ENCODE results near the gene CPNE5. TPM values are rescaled to one million over a fixed set of nuclear protein-coding genes. Genes with fewer than 3 reads are reported as not detected.

Gene CPNE5
- total RNA-seq, 2 experiments from 2014 or later = 0.69 to 1.2 TPM

DNA sequence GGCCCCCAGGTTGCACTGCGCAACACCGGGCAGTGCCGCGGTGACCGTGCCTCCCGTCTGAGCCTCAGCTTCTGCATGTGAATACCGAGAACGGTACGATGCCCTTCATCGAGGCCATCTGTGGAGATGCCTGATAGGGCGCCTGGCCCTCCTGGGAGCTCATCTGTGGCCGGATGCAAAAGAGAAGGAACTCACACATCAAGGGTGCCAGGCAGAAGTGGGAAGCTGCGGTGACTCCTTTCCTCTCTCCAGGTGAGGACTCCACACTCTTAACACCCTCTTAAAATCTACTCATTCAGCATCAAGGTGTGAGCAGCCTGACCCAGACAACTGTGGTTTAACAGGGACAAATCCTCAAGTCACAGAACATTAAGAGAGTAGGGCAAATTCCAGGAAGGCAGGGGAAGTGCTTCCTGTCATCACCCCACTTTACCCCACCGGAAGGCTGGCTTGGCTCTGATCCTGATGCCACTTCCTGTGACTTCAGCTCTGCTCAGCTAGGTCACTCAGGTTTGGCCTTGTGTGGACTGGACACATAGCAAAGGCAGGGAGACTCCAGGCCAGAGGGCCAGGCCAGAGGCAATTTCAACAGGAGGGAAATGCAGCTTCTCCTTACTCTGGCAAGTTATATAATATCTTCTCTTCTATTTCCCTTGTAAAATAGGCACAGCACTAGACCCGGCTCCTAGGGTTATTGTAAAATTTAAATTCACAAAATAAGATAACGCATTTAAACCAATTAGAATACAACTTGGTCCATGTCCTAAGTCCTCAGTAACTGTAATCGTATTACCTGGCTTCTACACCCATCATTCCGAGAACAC is 69.4 kb downstream of the CPNE5 start:
- DNase-seq (peak; percentile 66), ATAC-seq (peak; percentile 60)
- ChIA-PET POLR2A (interaction anchor here (1.0 to 1.8 kb wide), 5 partner anchors 9 to 216 kb away, joined by 3 to 6 read pairs (median 4); partner anchors contain the start of gene MTCH1), CTCF (interaction anchor here (0.6 to 18.9 kb wide), 12 partner anchors 13 to 440 kb away, joined by 3 to 477 read pairs (median 16); partner anchors contain the start of genes C6orf89 and PPIL1)
- Mint-ChIP-seq H3K27ac (peak overlapping the region; percentile 79), H3K27me3 (no peaks in the 10 kb centered on the region), H3K4me1 (ENCODE audit: low read depth) (peaks cover 35% of the 10 kb centered on the region), H3K4me3 (peak overlapping the region; percentile 39), H3K36me3 (ENCODE audit: low read depth) (no peaks in the 10 kb centered on the region), H3K9me3 (no peaks in the 10 kb centered on the region)
- TF ChIP-seq, protein P1, sequence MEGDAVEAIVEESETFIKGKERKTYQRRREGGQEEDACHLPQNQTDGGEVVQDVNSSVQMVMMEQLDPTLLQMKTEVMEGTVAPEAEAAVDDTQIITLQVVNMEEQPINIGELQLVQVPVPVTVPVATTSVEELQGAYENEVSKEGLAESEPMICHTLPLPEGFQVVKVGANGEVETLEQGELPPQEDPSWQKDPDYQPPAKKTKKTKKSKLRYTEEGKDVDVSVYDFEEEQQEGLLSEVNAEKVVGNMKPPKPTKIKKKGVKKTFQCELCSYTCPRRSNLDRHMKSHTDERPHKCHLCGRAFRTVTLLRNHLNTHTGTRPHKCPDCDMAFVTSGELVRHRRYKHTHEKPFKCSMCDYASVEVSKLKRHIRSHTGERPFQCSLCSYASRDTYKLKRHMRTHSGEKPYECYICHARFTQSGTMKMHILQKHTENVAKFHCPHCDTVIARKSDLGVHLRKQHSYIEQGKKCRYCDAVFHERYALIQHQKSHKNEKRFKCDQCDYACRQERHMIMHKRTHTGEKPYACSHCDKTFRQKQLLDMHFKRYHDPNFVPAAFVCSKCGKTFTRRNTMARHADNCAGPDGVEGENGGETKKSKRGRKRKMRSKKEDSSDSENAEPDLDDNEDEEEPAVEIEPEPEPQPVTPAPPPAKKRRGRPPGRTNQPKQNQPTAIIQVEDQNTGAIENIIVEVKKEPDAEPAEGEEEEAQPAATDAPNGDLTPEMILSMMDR (IDR thresholded peaks at IDR 0.05) = no peak
- intact Hi-C loops (cut with micrococcal nuclease) = loop anchor here (5.0 to 10.0 kb wide), 2 partner anchors 82 to 445 kb away; no protein-coding TSS in a partner anchor

DNA sequence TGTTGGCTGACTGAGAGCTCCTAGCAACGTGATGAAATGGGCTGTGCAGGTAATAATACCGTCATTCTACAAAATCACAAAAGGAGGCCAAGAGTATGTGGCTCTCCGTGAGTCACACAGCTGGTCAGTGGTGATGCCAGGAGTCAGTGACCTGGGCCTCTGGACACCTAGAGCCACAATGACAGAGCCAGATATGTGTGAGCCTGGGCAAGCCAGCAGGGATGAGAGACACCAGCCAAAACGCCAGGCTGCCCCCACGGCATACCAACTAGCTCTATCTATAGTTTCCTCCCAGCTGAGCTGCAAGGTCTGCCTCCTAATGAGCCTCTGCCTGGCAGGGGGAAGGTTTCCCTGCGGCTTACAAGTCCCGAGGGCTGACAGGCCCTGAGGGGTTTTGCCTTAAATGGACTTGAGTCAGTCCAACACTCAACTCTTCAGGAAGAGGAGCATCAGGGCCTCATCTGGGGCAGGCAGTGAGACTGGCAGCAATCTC is 70.0 kb downstream of the CPNE5 start:
- H3K4me3 Mint-ChIP-seq = peak overlapping the region; percentile 39
- no peaks in the 10 kb centered on the region for H3K27me3 Mint-ChIP-seq
- ATAC-seq (peak; percentile 6), DNase-seq (peak; percentile 15)
- no peaks in the 10 kb centered on the region for H3K9me3 Mint-ChIP-seq
- POLR2A ChIA-PET = interaction anchor here (0.9 to 1.8 kb wide), 4 partner anchors 10 to 217 kb away, joined by 3 to 6 read pairs (median 4); partner anchors contain the start of gene MTCH1
- TF ChIP-seq, protein P1 (IDR thresholded peaks at IDR 0.05) = no peak
- H3K36me3 Mint-ChIP-seq (ENCODE audit: low read depth) = no peaks in the 10 kb centered on the region
- peaks cover 35% of the 10 kb centered on the region for H3K4me1 Mint-ChIP-seq (ENCODE audit: low read depth)
- peak overlapping the region; percentile 79 for H3K27ac Mint-ChIP-seq
- CTCF ChIA-PET = interaction anchor here (0.7 to 18.9 kb wide), 10 partner anchors 12 to 441 kb away, joined by 3 to 477 read pairs (median 38); partner anchors contain the start of genes C6orf89 and PPIL1
- intact Hi-C loops (cut with micrococcal nuclease) = loop anchor here (5.0 to 10.0 kb wide), 2 partner anchors 83 to 446 kb away; no protein-coding TSS in a partner anchor

DNA sequence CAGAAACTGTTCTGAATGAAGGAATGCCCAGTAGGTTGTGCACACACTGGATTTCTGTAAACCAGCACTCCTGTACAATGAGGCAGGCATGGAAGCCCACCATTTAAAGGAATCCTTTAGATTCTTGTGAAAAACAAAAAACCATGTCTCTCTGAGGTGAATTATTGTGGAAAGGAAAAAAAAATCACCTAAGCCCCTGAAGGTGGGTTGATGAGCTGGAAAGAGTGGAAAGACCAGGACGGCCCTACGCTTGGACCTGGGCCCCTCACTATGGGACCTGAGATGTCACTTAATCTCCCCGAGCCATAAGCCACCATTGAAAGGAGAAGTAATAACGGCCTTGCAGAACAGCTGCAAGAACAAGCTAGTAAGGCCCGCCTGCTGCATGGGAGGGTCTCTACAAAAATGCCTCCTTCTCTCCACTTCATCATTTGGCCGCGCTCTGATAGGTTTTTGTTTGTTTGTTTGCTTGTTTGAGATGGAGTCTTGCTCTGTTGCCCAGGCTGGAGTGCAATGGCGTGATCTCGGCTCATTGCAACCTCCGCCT is 72.8 kb downstream of the CPNE5 start:
- ATAC-seq (no peak), DNase-seq (no peak)
- Mint-ChIP-seq H3K27ac (no peak overlapping the region), H3K36me3 (ENCODE audit: low read depth) (no peaks in the 10 kb centered on the region), H3K27me3 (no peaks in the 10 kb centered on the region), H3K9me3 (no peaks in the 10 kb centered on the region), H3K4me1 (ENCODE audit: low read depth) (peaks cover 35% of the 10 kb centered on the region), H3K4me3 (no peak overlapping the region)
- ChIA-PET POLR2A (interaction anchor here (0.6 to 1.7 kb wide), 6 partner anchors 13 to 252 kb away, joined by 3 to 5 read pairs (median 3); no protein-coding TSS in a partner anchor), CTCF (interaction anchor here (0.8 to 18.9 kb wide), 38 partner anchors 9 to 547 kb away, joined by 3 to 477 read pairs (median 5); partner anchors contain the start of genes C6orf89, MTCH1 and PPIL1)
- TF ChIP-seq, protein P1 (IDR thresholded peaks at IDR 0.05) = no peak
- intact Hi-C loops (cut with micrococcal nuclease) = loop anchor here (2.0 to 10.0 kb wide), 3 partner anchors 86 to 448 kb away; no protein-coding TSS in a partner anchor

DNA sequence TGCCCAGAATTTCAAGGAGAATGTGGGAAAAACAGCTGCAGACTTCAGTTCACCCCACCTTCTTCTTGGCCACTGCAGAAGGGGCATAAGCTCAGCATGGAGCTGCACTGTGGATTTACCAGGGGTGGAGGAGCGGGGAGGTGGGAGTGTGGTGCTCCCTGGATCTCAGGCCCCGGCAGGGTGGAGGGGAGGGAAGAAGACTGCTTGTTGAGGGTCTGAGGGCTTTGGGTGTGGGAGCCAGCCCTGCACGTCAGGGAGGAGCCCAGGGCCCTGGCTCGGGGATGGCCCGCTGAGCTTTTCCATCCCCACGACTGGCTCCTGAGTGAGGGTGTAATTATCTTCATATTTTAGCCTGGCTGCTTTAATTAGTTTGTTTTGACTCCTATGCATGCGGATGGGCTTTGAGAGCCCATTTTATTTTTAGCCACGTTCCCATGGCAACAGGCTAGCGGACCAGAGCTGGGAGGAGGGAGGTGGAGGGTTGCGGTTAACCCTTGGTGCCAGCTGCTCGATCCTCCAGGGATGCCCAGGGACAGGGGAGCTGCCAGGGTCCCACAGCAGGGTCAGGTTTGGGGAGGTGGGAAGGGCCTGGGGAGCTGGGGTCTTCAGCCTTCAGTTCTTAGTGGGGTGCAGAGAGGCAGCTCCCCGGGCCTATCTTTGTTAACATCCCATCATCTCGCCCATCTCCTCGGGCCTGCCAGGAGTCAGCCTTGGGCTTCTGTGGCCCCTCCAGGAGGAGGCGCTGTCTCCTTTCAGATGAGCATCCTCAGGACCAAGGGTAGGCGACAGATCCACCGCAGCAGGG is 73.4 kb downstream of the CPNE5 start:
- Mint-ChIP-seq H3K4me1 (ENCODE audit: low read depth) (peaks cover 31% of the 10 kb centered on the region), H3K36me3 (ENCODE audit: low read depth) (no peaks in the 10 kb centered on the region), H3K27ac (no peak overlapping the region), H3K27me3 (no peaks in the 10 kb centered on the region), H3K4me3 (no peak overlapping the region), H3K9me3 (no peaks in the 10 kb centered on the region)
- CTCF ChIA-PET = interaction anchor here (0.6 to 18.9 kb wide), 46 partner anchors 9 to 548 kb away, joined by 3 to 477 read pairs (median 5); partner anchors contain the start of genes C6orf89, MTCH1 and PPIL1
- POLR2A ChIA-PET = interaction anchor here (0.9 to 1.9 kb wide), 6 partner anchors 13 to 252 kb away, joined by 3 to 7 read pairs (median 3); partner anchors contain the start of gene PPIL1
- peak; percentile 90 for DNase-seq
- ATAC-seq = peak; percentile 88
- intact Hi-C loops (cut with micrococcal nuclease) = loop anchor here (2.0 to 10.0 kb wide), 3 partner anchors 87 to 449 kb away; no protein-coding TSS in a partner anchor
- TF ChIP-seq, protein P1 (IDR thresholded peaks at IDR 0.05) = peak; percentile 87
